Islet precursor cell (in vitro differentiated cells): Measurements from ENCODE around the gene C2CD2.
A peak's percentile ranks its signal among the peaks of the same experiment; 100 is the strongest.

ENCODE experiments used
- DNase-seq: peaks from one replicate; pipeline ENCODE4 v3.0.0-alpha.2; 2018

The C2CD2 gene

GRCh38 chr21:41903559-41904351 is 50.1 kb downstream of the C2CD2 start:
- no peak for DNase-seq

GRCh38 chr21:41902946-41903345 is 50.9 kb downstream of the C2CD2 start:
- DNase-seq: no peak

- DNase-seq: no peak
Observed at GRCh38 chr21:41901782-41902181, 52.0 kb downstream of the C2CD2 start.

GRCh38 chr21:41901099-41901498 is 52.7 kb downstream of the C2CD2 start:
- DNase-seq: no peak

DNA sequence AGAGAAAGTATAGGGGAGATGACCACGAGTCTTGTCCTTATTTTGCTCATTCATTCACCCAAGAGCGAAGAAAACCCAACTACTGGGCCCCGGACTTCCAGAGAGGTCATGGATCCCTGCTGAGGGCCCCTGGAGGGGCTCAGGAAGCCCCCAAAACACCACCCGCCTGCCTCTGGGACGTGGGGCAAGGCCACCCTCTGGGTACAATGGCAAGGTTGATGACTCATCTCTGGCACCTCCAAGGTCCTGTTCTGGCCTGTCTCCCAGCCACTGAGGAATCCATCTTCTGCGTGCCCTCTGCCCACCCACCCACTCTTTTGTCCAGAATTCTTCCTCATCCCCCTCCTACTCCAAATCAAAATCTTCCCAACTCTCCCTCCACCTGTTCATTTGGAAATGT is 53.4 kb downstream of the C2CD2 start:
- no peak for DNase-seq

GRCh38 chr21:41899426-41900202 is 54.2 kb downstream of the C2CD2 start:
- no peak for DNase-seq

GRCh38 chr21:41898998-41899397 is 54.8 kb downstream of the C2CD2 start:
- DNase-seq: no peak

GRCh38 chr21:41897700-41898099 is 56.1 kb downstream of the C2CD2 start:
- no peak for DNase-seq

DNA sequence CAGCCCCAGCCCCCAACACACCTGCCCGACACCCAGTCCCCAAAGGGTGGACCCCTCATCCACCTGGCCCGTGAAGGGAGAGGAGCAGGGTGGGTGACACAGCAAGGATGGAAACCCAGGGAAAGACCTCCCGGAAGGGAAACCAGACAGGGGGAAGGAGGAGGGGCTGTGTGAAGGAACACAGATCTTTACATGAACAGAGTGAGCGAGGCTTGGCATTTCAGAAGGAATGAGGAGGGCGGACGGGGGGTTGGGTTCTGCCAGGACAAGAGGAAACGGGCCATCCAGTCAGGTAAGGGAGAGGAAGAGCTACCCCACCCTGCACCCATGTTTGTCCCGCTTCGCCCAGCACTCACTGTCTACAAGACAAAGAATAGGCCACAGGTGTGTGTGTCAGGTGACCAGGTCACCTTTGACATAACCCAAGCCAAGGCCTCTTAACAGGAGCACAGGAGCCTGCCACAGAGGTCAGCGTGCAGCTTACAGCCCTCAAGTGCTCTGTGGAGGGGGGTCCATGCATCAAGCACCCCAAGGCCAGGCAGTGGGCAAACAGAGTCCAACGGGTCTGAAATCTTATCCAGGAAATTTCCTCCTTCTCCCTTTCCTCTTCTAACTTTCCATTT is 56.7 kb downstream of the C2CD2 start:
- no peak for DNase-seq

DNA sequence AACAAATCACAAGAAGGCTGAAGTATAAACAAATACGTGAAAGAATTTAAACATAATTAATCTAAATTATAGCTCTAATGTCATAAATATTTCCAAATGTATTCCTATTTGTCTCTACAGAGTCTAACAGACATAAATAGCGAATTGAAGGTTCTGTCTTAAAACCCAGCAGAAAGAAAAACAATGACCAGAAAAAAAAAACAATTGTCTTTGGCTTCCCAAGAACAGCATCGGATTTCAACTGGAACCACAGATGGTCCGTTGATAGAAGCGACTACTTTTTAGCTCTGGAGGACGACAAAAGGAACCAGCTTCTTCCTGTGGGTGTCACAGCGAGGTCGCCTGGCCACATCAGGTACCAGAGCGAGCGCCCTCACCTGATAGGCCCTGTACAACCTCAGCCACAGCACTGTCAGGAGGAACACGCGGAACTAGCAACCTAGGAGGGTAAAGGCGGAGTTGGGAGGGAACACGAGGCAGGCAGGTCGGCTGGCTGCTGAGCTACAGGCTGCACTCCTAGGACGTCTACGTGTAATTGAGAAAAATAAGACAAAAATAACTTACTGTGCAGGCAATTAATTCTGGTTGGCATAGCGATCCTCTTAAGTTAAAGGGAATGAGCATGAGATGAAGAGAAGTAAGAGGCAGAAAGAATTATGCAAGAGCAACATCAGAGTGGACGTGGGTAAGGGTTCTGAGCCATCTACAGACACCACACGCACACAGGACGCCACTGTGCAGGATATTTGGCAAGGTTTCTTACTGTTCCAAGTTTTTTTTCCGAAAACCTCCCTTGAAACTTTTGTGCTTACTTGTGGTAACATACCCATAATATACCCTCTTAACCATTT is 58.0 kb downstream of the C2CD2 start:
- DNase-seq: no peak

DNA sequence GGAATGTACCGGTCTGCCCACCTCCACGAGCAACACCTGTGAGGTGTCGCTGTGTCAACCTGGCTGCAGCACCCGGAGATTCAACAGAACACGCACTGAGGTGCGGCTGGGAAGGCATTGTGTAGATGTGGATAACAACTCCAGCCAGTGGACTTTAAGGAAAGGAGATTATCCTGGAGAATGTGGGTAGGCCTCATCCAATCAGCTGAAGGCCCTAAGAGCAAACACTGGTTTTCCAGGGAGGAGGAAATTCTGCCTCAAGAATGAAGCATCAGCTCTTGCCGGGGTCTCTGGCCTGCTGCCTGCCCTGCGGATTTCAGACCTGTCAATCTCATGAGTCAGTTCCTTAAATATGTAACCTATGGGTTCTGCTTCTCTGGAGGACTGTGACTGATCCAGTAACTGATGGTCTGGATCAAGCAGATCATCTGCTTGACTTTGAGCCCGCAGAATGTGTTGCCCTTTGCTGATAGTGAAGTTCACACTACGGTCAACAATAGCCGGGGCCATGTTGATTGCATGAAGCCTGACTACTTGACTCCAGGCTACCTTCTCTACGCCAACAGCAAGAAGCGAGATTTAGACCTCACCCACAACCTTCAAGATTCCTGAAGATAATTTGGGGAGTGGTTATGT is 58.8 kb downstream of the C2CD2 start:
- peak; percentile 87 for DNase-seq

- no peak for DNase-seq
Observed at GRCh38 chr21:41894511-41894910, 59.3 kb downstream of the C2CD2 start.

- no peak for DNase-seq
Observed at GRCh38 chr21:41892726-41893125, 61.1 kb downstream of the C2CD2 start.

- no peak for DNase-seq
Observed at GRCh38 chr21:41891132-41891531, 62.7 kb downstream of the C2CD2 start.

GRCh38 chr21:41890355-41890754 is 63.5 kb downstream of the C2CD2 start:
- DNase-seq: no peak

DNA sequence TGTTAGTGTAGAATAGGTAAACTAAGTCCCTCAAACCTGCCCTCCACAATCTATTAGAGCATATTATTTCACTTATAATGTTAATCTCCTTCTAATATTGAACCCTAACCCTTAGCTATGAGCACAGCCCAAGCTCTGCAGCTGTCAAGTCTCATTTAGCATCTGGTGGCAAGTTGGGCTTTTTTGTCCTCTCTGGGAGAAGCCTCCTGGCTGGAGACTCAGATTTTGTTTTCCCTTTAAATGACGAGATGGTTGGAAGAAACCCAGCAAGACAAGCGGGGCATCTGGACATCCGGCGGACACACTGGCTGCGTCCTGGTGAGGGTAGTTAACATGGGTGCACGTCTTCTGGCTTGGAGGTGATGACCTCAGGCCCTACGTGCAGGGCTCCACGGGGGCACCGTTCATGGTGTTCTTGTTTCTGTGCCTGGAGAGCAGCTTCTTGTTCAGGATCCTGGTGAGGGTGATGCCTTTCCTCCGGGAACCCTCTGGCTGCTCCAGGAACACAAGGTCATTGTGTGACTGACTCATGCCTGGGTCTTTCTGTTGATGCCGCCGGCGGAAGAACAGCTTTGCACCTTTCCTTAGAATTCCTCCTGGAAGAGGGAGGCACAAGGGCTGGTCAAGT is 65.0 kb downstream of the C2CD2 start:
- no peak for DNase-seq

DNA sequence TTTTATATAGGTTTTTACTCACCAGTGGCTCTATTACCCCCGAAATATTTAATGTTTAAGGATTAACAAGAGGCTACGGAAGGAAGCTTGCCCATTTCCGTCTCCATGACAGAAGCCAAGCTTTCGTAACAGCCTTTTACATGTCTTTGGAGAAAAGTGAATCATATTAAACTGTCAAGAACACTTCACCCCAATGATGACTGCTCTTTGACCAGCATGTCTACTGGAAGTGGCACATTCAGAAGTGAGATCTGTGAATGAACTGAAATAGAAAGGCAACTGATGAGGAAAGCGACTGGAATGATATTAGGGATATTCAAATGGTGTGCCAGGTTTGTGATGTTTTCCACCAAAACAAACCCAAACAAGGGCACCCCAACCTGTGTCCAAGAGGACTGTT is 66.2 kb downstream of the C2CD2 start:
- DNase-seq: no peak

GRCh38 chr21:41886328-41886727 is 67.5 kb downstream of the C2CD2 start:
- no peak for DNase-seq

DNA sequence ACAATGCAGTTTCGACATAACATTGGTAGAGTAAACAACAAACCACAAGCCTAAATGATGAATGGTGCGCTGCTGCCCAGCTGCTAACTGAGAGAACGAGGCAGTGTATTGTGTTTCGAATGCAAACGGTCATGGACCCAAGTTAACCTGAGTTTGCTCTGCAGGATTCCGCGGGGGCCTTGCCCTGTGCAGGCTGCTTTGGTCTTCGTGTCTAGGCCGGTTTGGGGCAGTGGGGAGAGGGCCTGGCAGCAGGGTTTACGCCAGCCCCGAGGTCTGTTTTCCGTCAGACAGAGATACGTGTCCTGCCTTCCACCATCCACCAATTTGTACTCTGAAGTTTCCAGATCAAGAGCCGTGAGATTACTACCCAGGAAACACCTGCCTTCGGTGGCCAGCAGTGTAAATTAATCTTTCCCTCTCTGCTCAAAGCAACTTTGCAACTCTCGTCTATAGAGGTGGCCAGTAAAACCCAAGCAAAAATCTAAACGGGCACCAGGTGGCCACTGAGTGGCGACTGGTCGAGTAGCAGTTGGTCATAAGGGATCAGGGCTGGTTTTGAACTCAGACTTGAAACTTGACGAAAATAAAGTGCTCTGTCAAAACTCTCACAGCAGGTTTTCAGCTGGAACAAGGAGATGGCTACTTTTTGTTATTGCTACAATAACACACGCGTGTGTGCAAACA is 68.3 kb downstream of the C2CD2 start:
- no peak for DNase-seq

GRCh38 chr21:41884501-41885030 is 69.3 kb downstream of the C2CD2 start:
- no peak for DNase-seq

DNA sequence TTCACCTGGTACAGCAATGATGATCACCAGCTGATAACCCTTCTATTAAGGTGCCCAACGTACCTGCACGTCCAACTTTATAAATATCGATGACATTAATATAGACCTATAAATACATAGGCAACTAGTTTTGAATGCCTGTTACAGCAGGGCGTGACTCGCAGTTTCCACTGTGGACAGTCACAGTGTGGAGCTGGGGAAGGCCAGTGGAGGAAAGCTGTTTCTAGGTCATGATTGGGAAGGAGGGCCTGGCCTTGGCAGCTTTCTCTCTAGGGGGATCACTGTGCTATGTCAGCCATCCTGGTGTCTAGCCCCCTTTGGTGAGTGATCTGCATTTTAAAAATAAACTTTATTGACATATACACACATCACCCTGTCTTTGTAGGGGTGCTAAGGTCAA is 70.2 kb downstream of the C2CD2 start:
- DNase-seq: no peak
